ENCODE results near the gene KRTAP2-4. TPM values are rescaled to one million over a fixed set of nuclear protein-coding genes. Genes with fewer than 3 reads are reported as not detected.
"Not testable (repeated sequence)": the region's sequence is repeated elsewhere in the genome, so short reads cannot be mapped to it uniquely, and the experiment has no call there.

The KRTAP2-4 gene
- not detected for total RNA-seq
- long read RNA-seq, result 0 reads

- DNase-seq (no peak), ATAC-seq (no peak)
- intact Hi-C loops (cut with DNase I), result no loop called here
These were observed at the start of gene KRTAP2-4 for GRCh38 chr17:41065829-41066624. TSS of gene KRTAP2-4 (minus strand) at chr17:41065879. CDS start at chr17:41065845, 34 bp downstream.

GRCh38 chr17:41111151-41111885, 45.6 kb upstream of the KRTAP2-4 start:
- DNase-seq (no peak), ATAC-seq (no peak)
- intact Hi-C loops (cut with DNase I), result no loop called here

GRCh38 chr17:41108728-41109386, 43.2 kb upstream of the KRTAP2-4 start:
- intact Hi-C loops (cut with DNase I); DNase-seq; ATAC-seq: not testable (repeated sequence)

GRCh38 chr17:41107941-41108450, 42.3 kb upstream of the KRTAP2-4 start:
- DNase-seq (no peak), ATAC-seq (no peak)
- intact Hi-C loops (cut with DNase I), result no loop called here

GRCh38 chr17:41105347-41105746, 39.7 kb upstream of the KRTAP2-4 start, which contains the start of gene KRTAP4-9:
TSS of gene KRTAP4-9 (plus strand) at chr17:41105389. CDS start at chr17:41105389, 0 bp downstream.
- DNase-seq, result not testable (repeated sequence)

GRCh38 chr17:41104386-41105038, 38.8 kb upstream of the KRTAP2-4 start:
- intact Hi-C loops (cut with DNase I); DNase-seq; ATAC-seq: not testable (repeated sequence)

More at GRCh38 chr17:41105347-41105746, 39.7 kb upstream of the KRTAP2-4 start, which contains the start of gene KRTAP4-9:
- ATAC-seq; intact Hi-C loops (cut with DNase I): not testable (repeated sequence)

- intact Hi-C loops (cut with DNase I), result no loop called here
- ATAC-seq (no peak), DNase-seq (no peak)
These were observed 38.2 kb upstream of the KRTAP2-4 start for GRCh38 chr17:41103896-41104295.

GRCh38 chr17:41101586-41102259, 36.0 kb upstream of the KRTAP2-4 start, which contains the start of gene KRTAP4-16:
TSS of gene KRTAP4-16 (minus strand) at chr17:41102209. CDS start at chr17:41102209, 0 bp downstream.
- ATAC-seq (no peak), DNase-seq (no peak)
- intact Hi-C loops (cut with DNase I), result no loop called here

- ATAC-seq; DNase-seq; intact Hi-C loops (cut with DNase I): not testable (repeated sequence)
These were observed 34.2 kb upstream of the KRTAP2-4 start for GRCh38 chr17:41099682-41100480.

GRCh38 chr17:41098481-41098880, 32.8 kb upstream of the KRTAP2-4 start:
- intact Hi-C loops (cut with DNase I), result no loop called here
- no peak for ATAC-seq
- DNase-seq, result no peak

GRCh38 chr17:41098042-41098441, 32.4 kb upstream of the KRTAP2-4 start, which contains the start of gene KRTAP4-8:
TSS of gene KRTAP4-8 (minus strand) at chr17:41098142. CDS start at chr17:41098084, 58 bp downstream.
- ATAC-seq (no peak), DNase-seq (no peak)
- intact Hi-C loops (cut with DNase I), result no loop called here

- intact Hi-C loops (cut with DNase I), result no loop called here
- no peak for DNase-seq
- ATAC-seq, result no peak
These were observed 30.4 kb upstream of the KRTAP2-4 start for GRCh38 chr17:41096055-41096454.

GRCh38 chr17:41088760-41089352, 23.2 kb upstream of the KRTAP2-4 start:
- ATAC-seq; DNase-seq; intact Hi-C loops (cut with DNase I): not testable (repeated sequence)

- intact Hi-C loops (cut with DNase I); ATAC-seq; DNase-seq: not testable (repeated sequence)
These were observed 18.6 kb upstream of the KRTAP2-4 start, which contains the start of gene KRTAP4-7 for GRCh38 chr17:41084100-41084856. TSS of gene KRTAP4-7 (plus strand) at chr17:41084150. CDS start at chr17:41084207, 57 bp downstream.

GRCh38 chr17:41083427-41083826, 17.7 kb upstream of the KRTAP2-4 start:
- DNase-seq; intact Hi-C loops (cut with DNase I); ATAC-seq: not testable (repeated sequence)

GRCh38 chr17:41082626-41083025, 16.9 kb upstream of the KRTAP2-4 start:
- intact Hi-C loops (cut with DNase I), result no loop called here
- DNase-seq, result no peak
- no peak for ATAC-seq

Data from left cardiac atrium (tissue), 4 donors.